Measurements from ENCODE around the gene NKX6-2. TPM values are rescaled to one million over a fixed set of nuclear protein-coding genes. Genes with fewer than 3 reads are reported as not detected.

Gene NKX6-2
- polyA plus RNA-seq, 1 donor (not counting 4 experiments of a cell fraction or from before 2014, with no cell fraction given), result not detected

- no peaks in the 10 kb centered on the region for H3K79me2 ChIP-seq (ENCODE audit: control insufficient read depth, insufficient read depth, low read length)
- FAIRE-seq (no peak), DNase-seq (ENCODE audit: low read depth, low spot score) (no peak)
- H3K27ac ChIP-seq (ENCODE audit: control insufficient read depth, insufficient read depth, low read length), result no peak overlapping the region
- dilution Hi-C loops (cut with MboI; ENCODE audit: extremely low pct_ligation_motif_present, low sequenced_read_pairs), result no loop called here
- TF ChIP-seq CTCF (optimal IDR thresholded peaks at IDR 0.05 in 1 of 3, IDR thresholded peaks at IDR 0.05 in 1 of 3, conservative IDR thresholded peaks at IDR 0.05 in 1 of 3; ENCODE audit: extremely low read depth in 1 of 3, insufficient read depth in 2 of 3, low read length in 3 of 3), result no peak
- TF ChIP-seq EZH2 (IDR thresholded peaks at IDR 0.05; ENCODE audit: low read length), result no peak
- no peak overlapping the region for H3K4me3 ChIP-seq (ENCODE audit: control insufficient read depth in 2 of 3, extremely low read depth in 1 of 3, insufficient read depth in 2 of 3, low read depth in 1 of 3, low read length in 3 of 3)
- H3K9me3 ChIP-seq (ENCODE audit: control insufficient read depth, low read depth, low read length), result no peaks in the 10 kb centered on the region
- no peaks in the 10 kb centered on the region for H4K20me1 ChIP-seq (ENCODE audit: control insufficient read depth, extremely low read depth, insufficient read depth, low read length)
- H3K36me3 ChIP-seq (ENCODE audit: control insufficient read depth in 2 of 2, extremely low read depth in 1 of 2, insufficient read depth in 2 of 2, low read length in 2 of 2), result no peaks in the 10 kb centered on the region
- no peak overlapping the region for H3K4me2 ChIP-seq (ENCODE audit: control insufficient read depth, extremely low read depth, insufficient read depth, low read depth, low read length)
- no peak overlapping the region for H2AFZ ChIP-seq (ENCODE audit: control insufficient read depth, low read length)
- H3K9ac ChIP-seq (ENCODE audit: control insufficient read depth, extremely low read depth, insufficient read depth, low read length), result no peak overlapping the region
- no peaks in the 10 kb centered on the region for H3K9me1 ChIP-seq (ENCODE audit: control insufficient read depth, extremely low read depth, insufficient read depth, low read length)
- no peaks in the 10 kb centered on the region for H3K27me3 ChIP-seq (ENCODE audit: control insufficient read depth, extremely low read depth, insufficient read depth, low read length)
- H3K4me1 ChIP-seq (ENCODE audit: control insufficient read depth, extremely low read depth, insufficient read depth, low read length), result no peaks in the 10 kb centered on the region
These were observed 47.3 kb downstream of the NKX6-2 start for GRCh38 chr10:132738454-132739224.

GRCh38 chr10:132737390-132738048 is 48.4 kb downstream of the NKX6-2 start:
- H3K4me1 ChIP-seq (ENCODE audit: control insufficient read depth, extremely low read depth, insufficient read depth, low read length), result no peaks in the 10 kb centered on the region
- no peaks in the 10 kb centered on the region for H3K79me2 ChIP-seq (ENCODE audit: control insufficient read depth, insufficient read depth, low read length)
- H3K4me3 ChIP-seq (ENCODE audit: control insufficient read depth in 2 of 3, extremely low read depth in 1 of 3, insufficient read depth in 2 of 3, low read depth in 1 of 3, low read length in 3 of 3), result no peak overlapping the region
- FAIRE-seq (no peak), DNase-seq (ENCODE audit: low read depth, low spot score) (no peak)
- H3K9me1 ChIP-seq (ENCODE audit: control insufficient read depth, extremely low read depth, insufficient read depth, low read length), result no peaks in the 10 kb centered on the region
- TF ChIP-seq CTCF (optimal IDR thresholded peaks at IDR 0.05 in 1 of 3, IDR thresholded peaks at IDR 0.05 in 1 of 3, conservative IDR thresholded peaks at IDR 0.05 in 1 of 3; ENCODE audit: extremely low read depth in 1 of 3, insufficient read depth in 2 of 3, low read length in 3 of 3) (no peak), EZH2 (IDR thresholded peaks at IDR 0.05; ENCODE audit: low read length) (no peak)
- H2AFZ ChIP-seq (ENCODE audit: control insufficient read depth, low read length), result no peak overlapping the region
- H3K9me3 ChIP-seq (ENCODE audit: control insufficient read depth, low read depth, low read length), result no peaks in the 10 kb centered on the region
- no peak overlapping the region for H3K4me2 ChIP-seq (ENCODE audit: control insufficient read depth, extremely low read depth, insufficient read depth, low read depth, low read length)
- no peaks in the 10 kb centered on the region for H3K27me3 ChIP-seq (ENCODE audit: control insufficient read depth, extremely low read depth, insufficient read depth, low read length)
- H3K36me3 ChIP-seq (ENCODE audit: control insufficient read depth in 2 of 2, extremely low read depth in 1 of 2, insufficient read depth in 2 of 2, low read length in 2 of 2), result no peaks in the 10 kb centered on the region
- no peaks in the 10 kb centered on the region for H4K20me1 ChIP-seq (ENCODE audit: control insufficient read depth, extremely low read depth, insufficient read depth, low read length)
- H3K9ac ChIP-seq (ENCODE audit: control insufficient read depth, extremely low read depth, insufficient read depth, low read length), result no peak overlapping the region
- H3K27ac ChIP-seq (ENCODE audit: control insufficient read depth, insufficient read depth, low read length), result no peak overlapping the region
- dilution Hi-C loops (cut with MboI; ENCODE audit: extremely low pct_ligation_motif_present, low sequenced_read_pairs), result no loop called here
